GM23248 (cell line): ENCODE data around the gene SIX5. TPM values are rescaled to one million over a fixed set of nuclear protein-coding genes. Genes with fewer than 3 reads are reported as not detected.

ENCODE experiments used
- DNase-seq: peaks from one replicate; pipeline ENCODE4 v3.0.0-alpha.2; 2015
- H2AFZ ChIP-seq: fragments of 200-600 bp; sonication (generic); 2 replicates; pipeline ENCODE4 v1.6.1; 2016; ENCODE audit warnings: antibody characterized with exemption
- H3F3A ChIP-seq: fragments of 200-600 bp; sonication (generic); 2 replicates; pipeline ENCODE4 v1.6.1; 2016; ENCODE audit warnings: mild to moderate bottlenecking, antibody characterized with exemption, mixed run types; ENCODE audit not compliant: insufficient read depth
- H3K27ac ChIP-seq: fragments of 200-600 bp; sonication (generic); 2 replicates; pipeline ENCODE4 v1.5.1; 2016; ENCODE audit warnings: mild to moderate bottlenecking
- H3K27me3 ChIP-seq: fragments of 200-600 bp; sonication (generic); replicated peaks from 2 replicates; pipeline ENCODE4 v1.6.1; 2016; ENCODE audit warnings: mild to moderate bottlenecking; ENCODE audit not compliant: insufficient read depth
- H3K36me3 ChIP-seq: fragments of 200-600 bp; sonication (generic); 2 replicates; pipeline ENCODE4 v1.6.1; 2016; ENCODE audit warnings: low read depth, mild to moderate bottlenecking
- H3K4me1 ChIP-seq: fragments of 200-600 bp; sonication (generic); 2 replicates; pipeline ENCODE4 v1.6.1; 2016; ENCODE audit warnings: mild to moderate bottlenecking; ENCODE audit not compliant: insufficient read depth
- H3K4me2 ChIP-seq: fragments of 200-600 bp; sonication (generic); one replicate; pipeline ENCODE4 v1.6.1; 2016; ENCODE audit warnings: mild to moderate bottlenecking; ENCODE audit not compliant: unreplicated experiment
- H3K4me3 ChIP-seq: fragments of 200-600 bp; sonication (generic); 2 replicates; pipeline ENCODE4 v1.5.1; 2016; ENCODE audit warnings: mild to moderate bottlenecking
- H3K79me2 ChIP-seq: fragments of 200-600 bp; sonication (generic); 2 replicates; pipeline ENCODE4 v1.6.1; 2016; ENCODE audit warnings: mild to moderate bottlenecking; ENCODE audit not compliant: insufficient read depth
- H3K9ac ChIP-seq: fragments of 200-600 bp; sonication (generic); 2 replicates; pipeline ENCODE4 v1.6.1; 2016; ENCODE audit warnings: mild to moderate bottlenecking
- H3K9me2 ChIP-seq: fragments of 200-600 bp; sonication (generic); 2 replicates; pipeline ENCODE4 v1.6.1; 2016; ENCODE audit warnings: mixed run types, mild to moderate bottlenecking, moderate library complexity; ENCODE audit not compliant: insufficient read depth
- H3K9me3 ChIP-seq: fragments of 200-600 bp; sonication (generic); one replicate; pipeline ENCODE4 v1.6.1; 2017; ENCODE audit warnings: low read depth
- H4K20me1 ChIP-seq: fragments of 200-600 bp; sonication (generic); 2 replicates; pipeline ENCODE4 v1.6.0; 2016; ENCODE audit not compliant: insufficient read depth
- EZH2 ChIP-seq: fragments of 200-600 bp; sonication (generic); IDR thresholded peaks from 2 replicates; pipeline ENCODE4 v1.6.1; 2018; ENCODE audit warnings: antibody characterized with exemption, mild to moderate bottlenecking; ENCODE audit not compliant: insufficient read depth, poor library complexity, severe bottlenecking
- EZH2phosphoT487 ChIP-seq: fragments of 200-600 bp; sonication (generic); IDR thresholded peaks from 2 replicates; pipeline ENCODE4 v1.6.1; 2018; ENCODE audit warnings: antibody characterized with exemption, moderate library complexity, mild to moderate bottlenecking, low read depth; ENCODE audit not compliant: insufficient read depth
- WGBS, 2 experiments: methylation state at CpG; one replicate each; pipeline ENCODE4 v1.1.6; 2015 to 2017; ENCODE audit warnings: low lambda C conversion rate in 2 of 2, low coverage in 1 of 2; ENCODE audit errors: missing lambda C conversion rate in 2 of 2; 5-methylcytosine and 5-hydroxymethylcytosine counted together
- in situ Hi-C: fragments of 300-500 bp; cut with MboI; formaldehyde crosslinking; loops from 2 replicates; pipeline ENCODE4 v1.15.0; 2020
- polyA plus RNA-seq: library from polyadenylated mRNA; unstranded; fragments of >200 nt; fragmentation: Nextera tagmentation; extraction: Ambion mirVana; gene quantifications from 2 replicates; pipeline ENCODE4 v1.2.1, GENCODE V29; 2016
- total RNA-seq: library from RNA; depleted of rRNA; stranded (reverse); fragments of >200 nt; shearing (Covaris generic); gene quantifications from 2 replicates; pipeline ENCODE4 v1.2.3, GENCODE V29; 2014

Gene SIX5
- total and polyA plus RNA-seq, 2 experiments from 2014 or later: 6.1 to 16.8 TPM

- no peak overlapping the region for H3K4me3 ChIP-seq
- H3K9me2 ChIP-seq: no peaks in the 10 kb centered on the region
- H3K9me3 ChIP-seq: no peaks in the 10 kb centered on the region
- 43 to 48% methylated on average over 38 to 48 of the region's 48 CpGs for WGBS, 2 experiments
- peaks cover 8% of the 10 kb centered on the region; the same call in 1 of the 2 replicates for H3K36me3 ChIP-seq
- TF ChIP-seq EZH2phosphoT487: no peak
- TF ChIP-seq EZH2: no peak
- H4K20me1 ChIP-seq: no peaks in the 10 kb centered on the region
- no peak overlapping the region for H3K27ac ChIP-seq
- H3K79me2 ChIP-seq: no peaks in the 10 kb centered on the region
- no peaks in the 10 kb centered on the region for H3K27me3 ChIP-seq
- H3K9ac ChIP-seq: no peak overlapping the region
- peaks cover 19% of the 10 kb centered on the region for H3K4me1 ChIP-seq
- no peak overlapping the region for H3K4me2 ChIP-seq
- in situ Hi-C loops: no loop called here
- DNase-seq: peak; percentile 69
- H3F3A ChIP-seq: peaks cover 14% of the 10 kb centered on the region
- H2AFZ ChIP-seq: no peak overlapping the region
Observed at GRCh38 chr19:45779231-45780145, 10.4 kb upstream of the SIX5 start.

GRCh38 chr19:45778010-45778661 lies 9.1 kb upstream of the SIX5 start:
- peaks cover 9% of the 10 kb centered on the region; the same call in 1 of the 2 replicates for H3F3A ChIP-seq
- no peak overlapping the region for H2AFZ ChIP-seq
- H4K20me1 ChIP-seq: no peaks in the 10 kb centered on the region
- peaks cover 8% of the 10 kb centered on the region; the same call in 1 of the 2 replicates for H3K36me3 ChIP-seq
- WGBS, 2 experiments: 93 to 97% methylated on average over 23 to 28 of the region's 28 CpGs
- TF ChIP-seq EZH2phosphoT487 (no peak), EZH2 (no peak)
- H3K4me2 ChIP-seq: no peak overlapping the region
- H3K79me2 ChIP-seq: no peaks in the 10 kb centered on the region
- in situ Hi-C loops: no loop called here
- H3K27ac ChIP-seq: no peak overlapping the region
- H3K4me3 ChIP-seq: no peak overlapping the region
- no peaks in the 10 kb centered on the region for H3K9me2 ChIP-seq
- peaks cover 8% of the 10 kb centered on the region for H3K4me1 ChIP-seq
- H3K27me3 ChIP-seq: no peaks in the 10 kb centered on the region
- no peak overlapping the region for H3K9ac ChIP-seq
- no peaks in the 10 kb centered on the region for H3K9me3 ChIP-seq
- DNase-seq: no peak

- no peak overlapping the region for H2AFZ ChIP-seq
- H3K27ac ChIP-seq: no peak overlapping the region
- no peak overlapping the region for H3K4me3 ChIP-seq
- H3K4me1 ChIP-seq: peaks cover 5% of the 10 kb centered on the region
- WGBS, 2 experiments: 94 to 95% methylated on average over 33 to 34 of the region's 34 CpGs
- H3K9ac ChIP-seq: no peak overlapping the region
- H3F3A ChIP-seq: peaks cover 6% of the 10 kb centered on the region; the same call in 1 of the 2 replicates
- no peaks in the 10 kb centered on the region for H4K20me1 ChIP-seq
- H3K9me2 ChIP-seq: no peaks in the 10 kb centered on the region
- no peak for DNase-seq
- H3K27me3 ChIP-seq: no peaks in the 10 kb centered on the region
- H3K36me3 ChIP-seq: peaks cover 8% of the 10 kb centered on the region; the same call in 1 of the 2 replicates
- H3K9me3 ChIP-seq: no peaks in the 10 kb centered on the region
- no peaks in the 10 kb centered on the region for H3K79me2 ChIP-seq
- H3K4me2 ChIP-seq: no peak overlapping the region
- in situ Hi-C loops: no loop called here
- TF ChIP-seq EZH2 (no peak), EZH2phosphoT487 (no peak)
Observed at GRCh38 chr19:45777395-45777961, 8.4 kb upstream of the SIX5 start.

GRCh38 chr19:45774765-45775164 lies 5.7 kb upstream of the SIX5 start:
- H3K36me3 ChIP-seq: peaks cover 8% of the 10 kb centered on the region; the same call in 1 of the 2 replicates
- no peak overlapping the region for H3K4me3 ChIP-seq
- H3K79me2 ChIP-seq: no peaks in the 10 kb centered on the region
- no peak overlapping the region for H3K9ac ChIP-seq
- no peak overlapping the region for H2AFZ ChIP-seq
- no peaks in the 10 kb centered on the region for H3K9me2 ChIP-seq
- H3K4me1 ChIP-seq: no peaks in the 10 kb centered on the region
- no peak for DNase-seq
- H3K27me3 ChIP-seq: no peaks in the 10 kb centered on the region
- H3K4me2 ChIP-seq: no peak overlapping the region
- H3K9me3 ChIP-seq: no peaks in the 10 kb centered on the region
- peaks cover 14% of the 10 kb centered on the region for H3F3A ChIP-seq
- WGBS, 2 experiments: 90 to 94% methylated on average over 7 to 9 of the region's 9 CpGs
- no peak for TF ChIP-seq EZH2phosphoT487
- TF ChIP-seq EZH2: no peak
- no peak overlapping the region for H3K27ac ChIP-seq
- in situ Hi-C loops: no loop called here
- no peaks in the 10 kb centered on the region for H4K20me1 ChIP-seq
